NCI-H2029 (cell line): ENCODE data around the gene RAD51AP2.
"Not testable (repeated sequence)": the region's sequence is repeated elsewhere in the genome, so short reads cannot be mapped to it uniquely, and the experiment has no call there.

Experiments
- DNase-seq: peaks from one replicate; lab custom pipeline; 2025; lab: John Stamatoyannopoulos, UW

The RAD51AP2 gene

DNA sequence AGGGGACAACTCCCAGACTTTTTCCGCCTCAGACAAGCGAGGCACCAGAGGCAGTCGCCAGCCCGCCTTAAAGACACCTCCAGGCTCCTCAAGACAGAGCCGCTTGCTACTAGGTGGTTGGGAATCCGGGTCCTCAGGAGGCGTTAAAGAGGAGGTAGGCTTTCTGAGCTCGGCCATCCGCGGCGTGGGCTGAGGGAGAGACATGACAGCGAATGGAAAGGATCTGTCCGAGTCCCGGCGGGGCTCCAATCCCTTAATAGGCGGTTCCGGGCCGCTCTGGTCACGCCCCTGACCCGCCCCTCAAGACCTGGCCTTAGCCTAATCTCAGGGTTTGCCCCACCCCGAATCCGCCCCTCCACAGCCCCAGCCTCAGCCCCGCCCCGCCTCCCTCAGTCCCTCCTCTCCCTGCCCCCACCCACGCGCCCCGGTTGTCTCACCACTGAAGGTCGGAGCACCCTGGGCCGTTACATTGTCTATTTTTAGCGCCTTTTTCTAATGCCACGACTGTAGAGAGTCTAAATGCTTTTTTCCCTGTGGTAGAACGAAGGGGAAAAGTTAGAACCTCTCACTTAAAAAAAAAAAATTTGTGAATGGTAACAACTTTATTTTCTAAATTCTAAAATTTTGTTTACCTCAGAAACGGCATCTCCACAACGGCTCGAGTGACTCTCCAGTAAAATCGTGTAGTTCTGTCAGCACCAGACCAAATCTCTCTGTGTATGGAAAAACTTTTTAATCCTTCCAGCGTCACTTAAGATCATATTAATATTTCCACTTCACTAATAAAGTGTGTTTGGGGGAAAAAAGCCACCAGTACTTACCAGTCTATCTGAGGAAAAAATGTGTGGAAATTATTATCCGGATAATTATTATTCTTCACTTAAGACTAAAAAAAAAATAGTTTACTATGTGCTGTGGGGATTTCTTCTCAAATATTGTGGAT, at the start of gene RAD51AP2:
Gene RAD51AP2 (minus strand): TSS at position 229 of the 943 bp plus-strand sequence. CDS start 25 bp downstream, at position 204.
- no peak for DNase-seq

DNA sequence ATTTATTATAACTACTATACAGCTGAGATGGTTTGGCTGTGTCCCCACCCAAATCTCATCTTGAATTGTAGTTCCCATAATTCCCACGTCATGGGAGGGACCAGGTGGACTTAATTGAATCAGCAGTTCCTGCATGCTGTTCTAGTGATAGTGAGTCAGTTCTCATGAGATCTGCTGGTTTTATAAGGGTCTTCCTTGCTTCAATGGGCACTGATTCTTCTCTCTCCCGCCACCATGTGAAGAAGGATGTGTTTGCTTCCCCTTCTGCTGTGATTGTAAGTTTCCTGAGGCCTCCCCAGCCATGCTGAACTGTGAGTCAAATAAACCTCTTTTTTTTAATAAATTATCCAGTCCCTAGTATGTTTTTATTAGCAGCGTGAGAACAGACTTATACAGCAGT, 47.5 kb upstream of the RAD51AP2 start:
- not testable (repeated sequence) for DNase-seq

DNA sequence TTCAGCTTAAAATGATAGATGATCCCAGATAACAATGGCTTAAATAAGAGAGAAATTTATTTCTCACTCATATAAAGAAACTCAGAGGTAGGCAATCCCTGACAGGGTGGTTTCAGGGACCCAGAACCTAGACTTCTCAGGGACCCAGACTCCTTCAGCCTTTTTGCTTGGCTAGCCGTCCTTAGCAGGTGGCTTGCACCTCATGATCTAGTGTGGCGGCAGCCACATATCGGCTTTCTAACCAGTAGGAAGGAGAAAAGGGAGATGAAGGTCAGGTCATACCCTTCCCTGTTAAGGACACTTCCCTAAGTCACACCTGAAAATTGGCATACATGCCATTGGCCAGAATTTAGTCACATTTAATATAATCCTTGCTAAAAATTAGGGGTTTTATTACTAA, 40.6 kb upstream of the RAD51AP2 start:
- DNase-seq, result no peak

GRCh38 chr2:17558053-17558452, 39.8 kb upstream of the RAD51AP2 start:
- no peak for DNase-seq

DNA sequence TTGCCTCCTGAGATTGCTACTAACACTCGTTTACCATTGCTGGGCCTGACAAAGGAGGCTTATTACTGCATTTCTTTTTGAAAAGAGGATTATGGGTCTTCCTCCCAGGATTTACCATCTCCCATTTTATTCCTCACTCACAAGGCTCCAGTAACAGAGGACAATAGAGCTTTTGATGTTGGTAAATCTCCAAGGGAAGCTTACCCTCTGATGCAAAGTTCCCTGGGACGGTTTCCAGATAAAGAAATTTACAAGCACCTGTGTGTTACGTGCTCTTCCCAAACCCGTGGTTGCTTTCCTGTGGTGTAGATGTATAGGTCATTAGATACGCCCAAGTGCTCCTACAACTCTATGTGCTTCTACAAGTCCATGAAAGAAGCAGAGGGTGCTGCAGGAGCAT, 39.4 kb upstream of the RAD51AP2 start:
- DNase-seq, result no peak

DNA sequence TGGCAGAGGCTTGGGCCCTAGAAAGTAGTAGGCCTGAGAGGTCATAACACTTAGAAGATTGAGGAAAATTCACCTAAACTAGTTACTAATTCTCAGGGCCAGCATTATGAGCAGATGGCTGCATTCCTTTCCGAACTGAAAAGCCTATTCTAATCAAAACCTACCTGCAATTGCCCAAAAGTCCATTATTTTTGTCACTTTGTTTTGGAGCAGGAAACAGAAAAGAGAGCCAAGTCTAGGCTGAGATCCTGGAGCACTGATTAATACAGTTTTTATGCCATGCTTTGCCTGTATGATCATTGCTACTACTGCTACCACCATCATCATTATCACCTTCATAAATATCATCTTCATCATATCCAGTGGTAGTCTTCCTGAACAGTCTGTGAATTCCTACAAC, 36.9 kb upstream of the RAD51AP2 start:
- no peak for DNase-seq

DNA sequence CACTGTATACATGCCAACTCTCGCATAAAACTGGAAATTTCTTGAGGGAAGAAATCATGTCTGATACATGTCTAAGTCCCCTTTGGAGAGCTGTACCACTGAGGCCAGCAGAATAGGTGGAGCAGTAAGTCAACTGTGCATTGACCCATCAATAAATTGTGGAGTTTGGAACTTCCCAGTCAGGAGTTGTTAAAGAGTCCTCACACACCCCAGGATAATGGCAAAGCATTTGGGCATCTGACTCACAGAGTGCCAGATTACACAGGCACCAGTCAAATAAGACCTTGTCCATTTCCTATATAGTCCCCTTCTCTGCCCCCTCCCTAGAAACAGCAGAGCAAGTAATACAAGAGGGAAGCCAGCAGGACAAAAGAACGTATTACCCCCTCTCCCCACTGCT, 32.7 kb upstream of the RAD51AP2 start:
- DNase-seq, result no peak

DNA sequence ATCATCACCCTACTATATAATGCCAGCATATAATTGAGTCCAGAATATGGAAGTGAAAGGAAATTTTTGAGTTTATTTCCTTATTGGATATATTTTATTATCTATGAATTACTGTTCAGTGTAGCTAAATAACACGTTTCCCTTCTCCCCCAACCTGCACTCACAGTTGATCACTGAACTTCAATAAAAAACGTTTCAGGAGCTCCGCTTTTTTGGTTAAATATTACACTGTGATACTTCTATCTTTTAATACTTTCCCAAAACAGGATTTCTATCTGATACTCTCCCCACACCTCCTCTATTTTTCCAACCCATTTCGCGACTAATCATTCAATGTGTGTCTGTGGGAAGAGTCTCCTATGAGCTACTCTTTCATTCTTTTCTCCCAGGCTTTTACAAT, 29.5 kb upstream of the RAD51AP2 start:
- no peak for DNase-seq

GRCh38 chr2:17547237-17547636, 29.0 kb upstream of the RAD51AP2 start:
- no peak for DNase-seq

- DNase-seq, result no peak
Measured at GRCh38 chr2:17545680-17546613, 27.7 kb upstream of the RAD51AP2 start.

DNA sequence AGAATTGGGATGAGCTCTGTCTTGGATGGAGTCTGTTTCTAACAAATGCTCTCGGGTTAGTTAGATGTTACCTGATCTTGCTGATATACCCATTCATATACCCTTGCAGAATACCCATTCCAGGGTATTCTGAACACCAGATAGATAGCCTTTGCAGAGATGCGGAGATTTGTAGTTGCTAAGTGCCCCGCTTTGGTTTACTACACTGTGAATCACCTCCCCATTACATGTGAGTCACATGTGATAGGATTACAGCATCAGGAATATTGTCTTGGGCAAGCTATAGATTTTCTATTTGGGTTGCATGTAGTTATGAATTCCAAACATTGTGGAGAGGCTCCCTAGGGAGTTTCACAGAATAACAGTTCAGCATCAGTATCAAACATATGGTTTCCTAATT, 26.0 kb upstream of the RAD51AP2 start:
- no peak for DNase-seq

GRCh38 chr2:17543848-17544247, 25.6 kb upstream of the RAD51AP2 start:
- no peak for DNase-seq

- no peak for DNase-seq
Measured at GRCh38 chr2:17543131-17543660, 25.0 kb upstream of the RAD51AP2 start.

GRCh38 chr2:17542471-17542870, 24.2 kb upstream of the RAD51AP2 start:
- DNase-seq, result no peak

DNA sequence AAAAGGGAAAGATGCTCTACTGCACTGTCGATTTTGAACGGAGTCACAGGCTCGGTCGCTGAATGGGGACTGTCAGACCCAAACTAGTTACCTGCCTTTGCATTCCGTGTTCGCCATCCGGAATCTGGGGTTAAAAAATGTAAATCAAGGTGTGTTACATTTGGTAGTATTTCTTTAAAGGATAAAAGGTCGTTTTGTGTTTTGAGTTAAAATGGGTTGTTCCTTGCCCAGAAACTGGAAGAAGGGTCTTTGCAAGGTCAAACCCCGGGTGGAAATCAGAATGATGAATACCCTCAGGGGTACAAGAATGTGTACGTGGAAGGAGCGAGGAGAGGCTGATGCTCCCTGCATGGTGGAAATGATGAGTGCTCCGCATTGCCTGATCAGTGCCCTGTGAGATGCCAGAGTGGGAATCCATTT, 23.3 kb upstream of the RAD51AP2 start:
- DNase-seq, result no peak

DNA sequence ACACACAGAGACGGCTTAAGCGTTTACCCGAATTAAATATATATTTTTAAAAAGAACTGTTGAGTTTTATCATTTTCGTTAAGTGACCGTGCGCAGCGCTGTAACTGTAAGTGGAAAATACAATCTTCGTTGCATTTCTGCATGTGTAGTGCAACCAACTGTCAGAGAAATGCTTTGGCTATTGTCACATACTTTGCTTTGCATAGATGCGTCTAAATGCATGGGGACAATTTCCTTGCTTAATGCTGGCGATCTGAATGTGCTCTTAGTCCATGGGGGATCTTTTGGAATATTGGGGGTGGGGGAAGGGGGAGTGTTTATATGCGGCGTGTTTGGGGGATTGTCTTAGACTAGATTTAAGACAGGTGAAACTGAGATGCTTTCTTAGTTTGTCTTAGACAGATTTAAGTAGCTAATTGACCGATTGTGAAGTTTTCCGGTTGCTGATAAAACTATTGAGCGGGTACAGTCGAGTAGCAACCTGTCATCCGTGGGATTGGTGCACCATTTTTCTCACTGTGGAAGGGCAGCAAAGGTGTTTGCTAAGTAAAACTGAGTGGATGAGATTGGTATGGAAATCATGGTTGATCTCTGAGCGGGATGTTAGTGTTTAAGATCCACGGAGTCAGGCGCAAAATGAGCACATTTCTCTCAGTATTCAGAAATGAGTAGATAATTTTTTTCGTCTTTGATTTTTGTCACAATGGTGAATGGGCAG, 22.7 kb upstream of the RAD51AP2 start:
- no peak for DNase-seq

DNA sequence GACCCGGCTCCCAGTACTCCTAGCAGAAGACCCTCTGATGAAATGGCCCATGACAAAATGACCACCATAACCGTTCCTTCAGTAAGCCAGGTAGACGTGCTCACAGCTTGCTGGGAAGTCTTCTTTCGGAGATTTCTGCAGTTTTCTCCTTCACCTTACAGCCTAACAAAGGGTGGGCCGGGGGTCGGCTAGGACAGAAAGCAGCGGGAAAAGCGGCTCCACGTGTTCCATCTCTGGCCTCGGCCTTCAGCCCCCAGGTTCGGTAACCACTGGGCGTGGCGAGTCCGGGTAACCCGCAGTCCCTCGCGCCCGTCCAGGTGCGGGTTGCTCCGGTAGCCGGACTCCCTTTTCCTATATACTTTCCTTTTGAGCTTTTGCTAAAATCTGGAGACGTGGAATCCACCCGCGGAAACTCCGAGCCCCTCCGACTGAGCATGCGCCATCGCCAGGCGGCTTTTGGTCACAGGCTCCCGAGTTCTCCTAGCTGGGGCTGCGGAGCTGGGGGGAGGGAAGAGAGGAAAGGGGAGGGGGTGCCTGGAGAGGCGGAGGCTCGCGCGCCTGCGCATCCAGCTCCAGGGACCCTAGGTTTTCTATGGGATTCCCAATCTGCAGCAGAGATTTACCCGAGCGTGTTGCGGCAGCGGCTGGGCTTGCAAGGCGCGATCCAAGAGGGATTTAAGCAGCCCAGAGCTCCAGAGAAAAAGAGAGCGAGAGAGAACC, 22.0 kb upstream of the RAD51AP2 start, which contains the start of gene VSNL1:
Gene VSNL1 (plus strand): TSS at position 604 of the 720 bp plus-strand sequence. CDS start 51,379 bp downstream, outside the sequence.
- DNase-seq, result no peak

DNA sequence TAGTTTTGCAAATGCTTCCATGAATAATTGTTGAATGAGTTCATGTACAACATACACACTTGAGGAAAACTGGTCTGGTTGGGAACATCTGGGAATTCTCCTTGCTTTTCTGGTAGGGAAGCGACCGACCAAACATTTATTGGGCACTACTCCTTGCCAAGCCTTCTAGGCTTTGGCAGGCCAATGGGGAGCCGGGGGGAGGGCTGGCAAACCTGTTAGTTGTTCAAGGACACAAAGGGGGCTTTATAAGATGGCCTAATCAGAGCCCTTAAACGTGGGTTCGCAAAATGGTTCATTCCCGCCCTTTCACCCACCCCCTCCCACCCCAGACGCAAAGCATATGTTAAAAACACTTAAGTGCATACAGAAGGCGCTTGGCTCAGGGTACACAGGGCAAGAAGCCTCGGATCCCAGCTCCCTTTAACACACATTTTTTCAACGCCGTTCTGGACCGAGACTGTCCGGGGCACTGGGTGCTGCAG, 21.4 kb upstream of the RAD51AP2 start:
- DNase-seq, result no peak

- DNase-seq, result no peak
Measured at GRCh38 chr2:17538844-17539554, 20.8 kb upstream of the RAD51AP2 start.
